GM19240 (cell line): ENCODE results near the gene HSPBP1.
A peak's percentile ranks its signal among the peaks of the same experiment; 100 is the strongest.

Experiments
- DNase-seq: peaks from one replicate; pipeline ENCODE4 v3.0.0; 2011; ENCODE audit warnings: low spot score; ENCODE audit not compliant: insufficient read length

Gene HSPBP1

DNA sequence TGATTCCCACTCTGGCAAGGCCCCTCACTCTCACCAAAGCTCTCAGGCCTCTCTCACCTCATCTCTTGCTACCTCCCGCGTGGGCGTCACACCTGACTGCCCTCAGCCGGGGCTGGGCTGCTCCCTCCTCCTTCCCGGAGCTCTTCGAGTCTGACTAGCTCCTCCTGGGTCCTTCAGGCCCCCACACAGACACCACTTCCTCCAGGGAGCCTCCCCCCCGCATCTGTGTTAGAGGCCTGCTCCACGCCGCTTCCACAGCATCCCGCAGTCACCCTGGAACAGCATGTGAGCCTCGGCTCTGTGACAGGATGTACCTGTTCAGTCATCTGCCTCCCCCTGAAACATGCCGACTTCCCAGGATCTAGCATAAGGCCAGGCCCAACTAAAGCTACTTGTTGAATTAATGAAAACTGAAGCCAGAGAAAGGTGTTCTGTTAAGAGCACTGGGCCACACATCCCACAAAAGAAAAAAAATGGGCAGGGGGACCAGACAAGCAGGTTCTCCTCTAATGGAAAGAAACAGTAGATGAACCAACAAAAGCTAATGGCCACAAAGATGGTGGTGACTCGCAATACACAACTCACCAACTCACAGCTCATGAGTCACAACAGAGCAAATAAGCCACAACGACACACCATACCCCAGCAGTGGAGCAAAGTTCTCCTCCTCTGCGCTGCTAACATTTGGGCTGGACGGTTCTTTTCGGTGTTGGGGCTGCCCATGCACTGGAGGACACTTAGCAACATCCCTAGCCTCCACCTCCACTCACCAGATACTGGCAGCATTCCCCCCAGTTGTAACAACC, 24.1 kb downstream of the HSPBP1 start:
- no peak for DNase-seq

DNA sequence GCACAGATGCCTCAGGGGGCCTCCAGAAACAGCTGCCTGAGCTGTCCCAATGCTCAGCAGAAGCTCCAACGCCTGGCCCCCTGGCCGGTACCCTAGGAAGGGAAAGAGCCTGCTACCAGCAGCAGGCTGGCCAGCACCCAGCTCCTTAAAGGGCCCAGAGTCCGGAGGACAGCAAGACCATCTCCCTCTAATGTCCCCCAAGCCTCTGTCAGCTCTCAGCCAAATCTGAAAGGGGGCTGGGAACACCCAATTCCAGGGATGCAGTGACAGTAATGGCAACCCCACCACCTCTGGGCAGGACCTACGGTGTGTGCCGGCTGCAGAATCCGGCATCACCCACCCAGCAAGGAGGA, 25.3 kb downstream of the HSPBP1 start:
- DNase-seq = no peak

DNA sequence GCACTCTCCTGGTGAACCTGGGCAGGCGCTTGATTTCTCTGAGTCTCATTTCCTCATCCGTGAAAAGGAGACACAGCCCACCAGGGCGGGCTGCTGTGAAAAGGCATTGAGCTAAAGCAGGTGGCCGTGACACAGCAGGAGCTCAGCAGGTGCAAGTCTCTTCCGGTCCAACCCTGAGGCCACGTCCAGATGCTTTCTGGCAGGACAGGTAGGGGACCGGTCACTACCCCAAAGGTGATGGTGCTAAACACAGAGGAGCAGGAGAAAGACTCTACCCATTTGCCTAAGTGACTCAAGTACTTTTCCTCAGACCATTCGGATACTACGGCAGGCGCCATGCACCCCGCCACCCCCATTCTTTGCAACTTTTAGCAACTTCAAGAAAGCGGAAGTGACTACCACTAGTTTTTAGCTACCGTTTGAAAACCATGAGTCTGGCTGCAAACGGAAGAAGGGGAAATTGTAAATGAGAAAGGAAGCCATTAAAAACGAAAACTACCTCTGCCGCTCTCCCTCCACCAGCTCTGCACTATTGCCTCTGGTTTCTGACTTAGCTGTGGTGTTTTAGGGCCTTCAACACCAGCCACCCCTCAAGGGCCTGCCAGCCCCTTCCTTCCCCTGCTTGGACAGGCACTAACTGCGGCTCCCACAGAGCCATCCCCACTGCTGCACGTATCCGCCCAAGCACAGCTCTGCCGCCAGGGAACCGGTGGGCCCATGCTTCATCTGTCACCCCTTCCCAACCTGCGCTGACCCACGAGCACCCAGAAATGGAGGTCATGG, 25.9 kb downstream of the HSPBP1 start:
- DNase-seq = peak; percentile 83

DNA sequence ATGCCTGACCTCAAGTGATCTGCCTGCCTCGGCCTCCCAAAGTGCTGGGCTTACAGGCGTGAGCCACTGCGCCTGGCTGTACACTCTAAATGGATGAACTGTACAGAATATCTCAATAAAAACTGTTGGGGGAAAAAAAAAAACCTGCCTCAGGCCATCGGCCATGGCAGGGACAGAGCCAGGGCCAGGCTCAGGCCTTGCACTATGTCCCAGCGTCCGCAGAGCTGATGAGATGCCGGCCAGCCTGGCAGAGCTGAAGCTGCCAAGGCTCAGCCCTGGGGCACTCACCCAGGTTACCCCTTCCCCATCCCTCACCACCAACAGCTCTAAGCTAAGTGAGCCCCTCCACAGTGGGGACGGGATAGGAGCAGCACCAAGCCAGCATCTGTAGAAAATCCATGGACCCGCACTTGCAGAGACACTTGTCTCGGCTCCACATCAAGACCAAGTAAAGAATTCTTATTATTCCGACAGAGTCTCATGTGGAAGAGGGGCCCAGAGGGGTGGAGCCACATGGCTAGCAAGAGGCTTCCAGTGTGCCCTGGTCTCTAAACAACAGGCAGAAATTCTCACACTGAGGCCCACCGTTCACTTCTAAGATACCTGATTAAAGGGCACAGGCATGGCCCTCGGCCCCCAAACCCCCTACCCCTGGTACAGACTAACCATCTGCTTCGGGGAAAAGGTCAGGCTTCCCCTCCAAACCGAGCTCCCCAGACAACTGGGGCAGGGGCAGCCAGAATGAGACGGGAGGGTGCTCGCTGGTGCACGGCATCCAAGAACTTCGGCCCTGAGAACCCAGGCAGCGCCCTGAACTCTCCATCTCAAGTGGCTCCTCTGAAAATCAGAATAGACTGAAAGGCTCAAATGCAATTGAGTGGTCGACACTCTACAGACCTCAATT, 26.9 kb downstream of the HSPBP1 start:
- no peak for DNase-seq

DNA sequence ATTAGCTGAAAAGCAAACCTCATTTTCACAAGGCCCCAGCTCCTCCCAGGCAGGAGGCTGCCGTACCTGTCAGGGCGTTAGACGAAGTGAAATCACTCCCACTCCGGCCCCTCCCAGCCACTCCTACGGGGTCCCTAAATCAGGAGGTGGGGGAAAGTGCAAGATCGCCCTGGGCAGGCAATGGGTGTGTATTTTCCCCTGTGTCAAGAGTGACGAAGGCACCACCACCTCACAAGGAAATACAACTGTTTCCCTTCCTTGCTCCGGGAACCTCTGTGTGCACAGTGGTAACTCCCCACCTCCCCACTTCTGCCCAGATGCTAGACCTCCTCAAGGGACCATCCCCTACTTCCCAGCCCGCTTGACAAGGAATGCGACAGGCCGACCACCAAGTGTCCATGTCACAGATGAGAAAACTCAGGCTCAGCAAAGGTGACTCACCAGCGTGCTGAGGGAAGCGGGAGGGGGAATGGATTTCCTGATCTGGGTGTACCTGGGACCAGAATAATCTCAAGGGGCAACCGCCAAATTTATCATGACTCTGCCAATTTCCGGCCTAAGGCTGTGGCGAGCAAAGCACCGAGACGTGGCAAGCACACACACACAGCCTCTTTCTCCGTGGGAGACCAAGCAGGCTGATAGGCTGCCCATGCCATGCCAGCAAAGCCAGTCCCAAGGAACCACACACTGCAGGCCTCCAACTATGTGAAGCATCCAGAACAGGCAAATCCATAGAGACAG, 28.4 kb downstream of the HSPBP1 start:
- DNase-seq = no peak

DNA sequence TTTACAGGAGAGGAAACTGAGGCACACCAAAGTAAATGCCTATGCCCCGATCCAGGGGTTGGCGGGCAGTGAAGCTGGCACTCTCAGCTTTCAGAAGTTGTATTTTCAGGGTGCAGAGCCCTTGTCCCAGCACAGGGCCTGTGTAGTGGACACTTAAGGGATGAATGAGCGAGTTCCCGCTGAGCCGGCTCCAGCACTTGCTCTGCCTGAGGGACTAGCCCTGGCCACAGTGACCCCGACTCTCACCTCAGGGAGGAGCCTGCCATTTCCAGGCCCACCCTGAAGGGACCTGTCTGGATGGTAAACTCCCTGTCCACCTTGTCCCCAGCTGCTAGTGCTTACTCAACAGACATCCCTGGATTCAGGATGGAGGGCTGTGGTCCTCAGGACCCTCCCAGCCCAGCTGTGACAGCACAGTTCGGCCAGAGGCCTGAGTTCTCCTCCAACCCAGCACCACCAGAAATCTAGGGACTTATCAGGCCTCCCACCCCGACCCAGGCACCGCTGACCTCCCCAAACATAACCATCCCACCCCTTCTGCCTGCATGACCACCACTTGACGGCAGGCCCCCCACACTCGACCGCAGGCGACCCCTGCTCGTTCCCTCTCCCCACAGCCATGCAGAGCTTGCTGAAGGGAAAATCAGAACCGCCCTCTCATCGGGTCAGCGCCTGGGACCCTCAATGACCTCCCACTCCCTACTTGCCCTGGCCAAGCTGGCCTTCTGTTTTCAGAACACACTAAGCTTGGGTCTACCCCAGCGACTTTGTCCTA, 29.5 kb downstream of the HSPBP1 start:
- no peak for DNase-seq

DNA sequence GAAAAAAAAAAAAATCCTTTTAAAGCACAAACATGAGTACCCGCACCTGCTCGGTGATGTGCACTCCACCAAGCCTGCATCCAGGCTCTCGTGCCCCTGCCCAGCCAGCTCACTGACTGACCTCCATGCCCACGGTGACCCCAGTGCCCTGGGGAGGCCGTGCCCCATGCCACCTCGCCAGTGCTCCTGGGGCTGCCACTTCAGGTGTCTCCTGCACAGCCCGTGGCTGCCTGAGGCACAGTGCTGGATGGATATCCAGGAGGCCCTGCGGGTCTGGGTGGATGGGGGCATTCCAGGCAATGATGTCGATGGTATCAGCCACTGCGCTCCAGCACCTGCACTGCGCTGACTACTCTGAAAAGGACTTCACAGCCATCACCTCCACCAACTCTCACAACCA, 30.1 kb downstream of the HSPBP1 start:
- no peak for DNase-seq

DNA sequence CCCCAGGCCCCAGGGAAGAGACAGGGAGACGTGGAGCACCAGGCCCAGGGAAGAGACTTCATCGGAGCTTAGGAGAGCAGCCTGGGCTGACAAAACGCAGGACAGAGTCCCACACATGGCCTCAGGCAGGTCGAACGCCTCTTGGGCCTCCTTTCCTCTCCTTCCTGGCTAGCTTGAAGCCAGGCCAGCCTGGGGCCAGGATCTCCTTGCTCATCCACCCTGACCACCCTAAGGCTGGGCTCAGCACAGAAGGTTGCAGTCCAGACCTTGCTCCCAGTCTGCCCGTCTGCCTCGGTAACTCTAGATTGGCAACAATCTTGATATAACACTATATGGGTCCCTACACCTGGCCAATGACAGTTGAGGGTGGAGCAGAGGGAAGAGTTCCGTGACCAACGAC, 31.2 kb downstream of the HSPBP1 start:
- no peak for DNase-seq

DNA sequence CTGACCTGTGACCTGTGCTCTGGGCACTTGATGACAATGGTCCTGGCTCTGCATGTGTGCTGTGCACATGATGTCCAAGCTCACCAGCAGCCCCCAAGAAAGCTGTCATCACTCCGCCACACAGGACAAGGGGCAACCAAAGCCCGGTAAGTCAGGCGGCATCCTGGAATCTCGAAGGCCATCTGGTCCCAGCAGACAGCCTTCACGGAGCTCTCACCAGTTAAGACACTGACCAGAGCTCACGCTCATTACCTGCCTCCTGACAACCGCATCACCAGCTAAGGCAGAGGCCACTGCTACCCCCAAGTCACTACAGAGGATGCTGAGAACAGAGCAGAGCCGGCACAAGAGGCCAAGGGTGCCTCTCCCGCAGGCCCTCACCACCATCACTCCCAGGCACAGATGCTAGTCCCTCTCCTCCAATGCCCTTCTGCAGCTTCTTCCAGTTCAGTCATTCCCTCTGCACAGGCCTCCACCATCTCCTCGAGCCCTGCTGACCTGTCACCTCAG, 31.7 kb downstream of the HSPBP1 start:
- DNase-seq = no peak

DNA sequence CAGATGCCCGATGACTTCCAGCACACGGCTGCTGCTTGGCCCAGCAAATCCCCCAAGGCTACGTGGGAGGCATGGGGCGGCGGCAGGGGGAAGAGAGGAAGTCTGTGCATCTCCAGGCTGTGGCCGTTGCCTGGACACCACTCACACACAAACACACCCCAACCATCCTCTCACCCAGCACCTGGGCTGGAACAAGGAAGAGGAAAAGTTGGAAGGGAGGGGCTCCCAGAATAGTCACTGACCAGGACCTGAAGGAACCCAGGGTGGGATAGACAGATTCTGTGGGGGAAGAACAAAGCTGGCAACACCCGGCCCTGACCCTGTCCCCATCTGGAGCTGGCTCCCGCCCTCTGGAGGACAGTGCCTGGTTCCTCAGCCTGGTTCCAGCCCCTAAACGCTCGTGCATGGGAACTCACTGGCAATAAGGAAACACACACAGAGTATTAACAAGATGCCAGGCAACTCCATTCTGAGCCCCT, 32.2 kb downstream of the HSPBP1 start:
- DNase-seq = no peak

DNA sequence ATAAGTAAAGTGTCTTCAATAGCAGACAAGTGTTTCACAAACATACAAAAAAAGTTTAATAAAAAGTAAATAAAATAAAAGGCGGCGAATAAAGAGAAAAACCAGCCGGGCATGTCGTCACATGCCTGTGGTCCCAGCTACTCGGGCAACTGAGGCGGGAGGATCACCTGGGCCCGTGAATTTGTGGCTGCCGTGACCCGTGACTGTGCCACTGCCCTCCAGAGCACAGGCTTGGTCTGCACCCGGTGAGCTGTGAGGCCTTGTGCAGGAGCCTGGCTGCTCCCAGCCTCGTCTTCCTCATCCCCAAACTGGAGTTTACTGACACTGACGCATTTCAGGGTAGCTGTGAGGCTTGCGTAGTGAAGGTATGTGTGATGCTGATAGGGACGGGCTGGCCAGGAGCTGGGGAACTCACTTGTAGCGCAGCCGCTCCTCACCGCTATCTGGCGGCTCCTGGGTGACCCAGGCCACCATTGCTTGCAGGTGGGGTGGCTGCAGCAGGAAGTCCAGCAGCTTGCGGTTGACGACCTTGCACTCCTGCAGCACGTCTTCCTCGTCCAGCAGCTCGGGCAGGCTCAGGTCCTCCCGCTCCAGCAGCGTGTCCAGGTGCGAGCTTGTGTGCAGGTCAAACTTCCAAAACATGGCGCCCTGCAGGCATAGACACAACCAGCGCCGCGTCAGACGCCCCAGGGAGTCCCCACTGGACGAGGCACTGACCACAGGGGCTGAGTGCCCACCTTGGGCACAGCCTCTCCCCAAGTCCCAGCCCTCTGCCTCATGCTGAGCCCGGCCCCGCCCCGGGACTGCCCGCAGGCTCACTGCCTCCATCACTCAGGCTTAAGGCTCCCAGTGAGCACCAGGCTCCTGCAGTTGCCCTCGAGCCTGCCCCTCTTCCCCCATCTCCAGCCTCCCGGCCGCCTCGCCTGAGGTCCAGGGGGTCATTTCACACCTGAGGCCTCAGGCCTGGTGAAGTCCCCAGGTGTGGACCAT, 33.2 kb downstream of the HSPBP1 start:
- DNase-seq = no peak

DNA sequence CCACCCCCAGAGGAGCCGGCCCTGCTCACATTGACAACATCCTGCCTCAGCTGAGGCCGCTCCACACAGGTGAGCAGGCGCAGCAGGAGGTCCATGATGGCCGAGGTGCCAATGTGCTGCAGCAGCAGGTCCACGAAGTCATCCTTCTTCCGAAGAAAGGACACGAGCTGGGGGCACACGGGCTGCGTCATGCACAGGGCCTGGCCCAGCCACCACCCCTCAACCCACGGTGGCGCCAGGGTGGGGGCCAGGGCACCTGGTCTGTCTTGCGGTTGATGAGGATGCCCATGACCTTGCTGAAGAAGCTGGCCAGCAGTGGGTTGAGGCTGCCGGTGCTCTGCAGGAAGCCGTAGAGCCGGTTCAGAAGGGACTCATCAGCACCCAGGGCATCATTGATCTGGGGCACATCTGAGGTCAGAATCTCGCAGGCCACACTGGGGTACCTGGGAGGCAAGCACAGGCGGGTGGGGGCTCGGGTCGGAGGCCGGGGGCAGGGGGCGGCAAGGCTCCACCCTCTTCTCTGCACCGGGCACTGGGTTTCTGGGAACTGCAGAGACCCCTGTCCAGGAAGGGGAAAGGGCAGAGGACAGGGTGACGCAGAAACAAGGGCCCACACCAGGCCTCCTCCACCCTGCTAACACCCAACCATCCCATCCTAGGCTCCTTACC, 34.5 kb downstream of the HSPBP1 start:
- DNase-seq = no peak

DNA sequence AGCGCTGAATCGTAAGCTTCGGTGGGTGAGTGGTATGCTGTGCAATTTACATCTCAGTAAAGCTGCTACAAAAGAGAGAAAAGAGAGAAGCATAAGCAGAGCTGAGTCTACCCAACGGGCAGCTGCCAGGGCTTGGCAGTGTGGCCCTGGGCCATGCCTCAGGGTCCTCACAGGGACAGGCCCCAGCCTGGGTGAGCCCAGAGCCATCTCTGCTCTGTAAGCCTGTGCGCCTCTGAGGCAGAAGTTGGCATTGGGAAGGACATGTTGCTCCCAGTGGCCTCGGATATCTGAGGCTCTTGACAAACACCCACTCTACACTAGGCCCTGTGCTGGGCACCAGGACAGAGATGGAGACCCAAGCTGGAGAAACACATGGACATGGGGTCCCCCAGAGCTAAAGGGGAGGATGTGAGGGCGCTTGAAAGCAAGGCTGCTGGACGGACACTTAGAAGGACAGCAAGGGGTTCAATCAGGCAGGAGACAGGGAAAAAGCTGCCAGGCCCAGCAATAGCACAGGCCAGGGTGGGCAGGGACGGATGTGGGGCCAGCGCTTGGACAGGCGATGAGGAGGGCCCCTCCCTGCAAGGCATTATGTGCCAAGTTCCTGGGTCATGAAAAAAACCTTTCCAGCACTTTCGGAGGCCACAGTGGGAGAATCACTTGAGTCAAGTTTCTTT, 35.8 kb downstream of the HSPBP1 start:
- no peak for DNase-seq

DNA sequence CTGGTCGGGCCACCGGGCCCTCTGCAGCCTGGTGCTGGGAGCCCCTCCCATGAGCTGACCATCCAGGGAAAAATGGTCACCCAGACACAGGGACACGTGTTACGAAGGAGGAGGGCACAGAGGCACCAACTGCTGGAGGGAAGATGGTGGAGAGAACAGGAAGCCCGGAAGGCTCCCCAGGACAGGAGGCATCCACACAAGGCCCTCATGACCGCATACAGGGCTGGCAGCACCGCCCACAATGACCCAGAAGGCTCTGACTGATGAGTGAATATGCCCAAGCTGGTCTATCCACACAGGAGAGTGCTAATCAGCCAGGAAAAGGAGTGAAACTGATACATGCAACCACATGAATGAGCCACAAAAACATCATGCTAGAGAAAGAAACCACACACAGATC, 37.4 kb downstream of the HSPBP1 start:
- no peak for DNase-seq

DNA sequence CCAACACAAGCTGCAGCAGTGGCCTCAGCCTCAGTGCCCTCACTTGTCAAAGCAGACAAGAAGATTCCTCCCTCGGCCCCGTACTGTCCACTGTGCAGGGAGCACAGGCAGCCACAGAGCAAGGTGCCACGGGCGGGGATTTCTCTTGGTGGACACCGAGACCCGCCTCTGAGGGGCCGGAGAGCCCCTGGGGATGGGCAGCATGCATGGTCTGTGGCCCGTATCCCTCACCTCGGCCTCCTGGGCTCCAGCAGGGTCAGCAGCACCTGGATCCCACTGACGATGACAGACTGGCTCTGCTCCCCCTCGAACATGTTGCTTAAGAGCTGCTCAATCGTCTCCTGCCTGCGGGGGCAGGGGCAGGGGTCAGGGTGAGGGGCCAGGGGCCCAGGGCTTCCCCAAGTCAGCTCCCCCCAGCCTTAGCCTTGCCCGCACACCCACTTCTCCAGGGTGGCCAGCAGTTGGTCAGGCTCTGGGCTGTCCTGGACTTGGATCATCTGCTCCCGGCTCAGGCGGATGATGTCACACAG, 37.9 kb downstream of the HSPBP1 start:
- no peak for DNase-seq

DNA sequence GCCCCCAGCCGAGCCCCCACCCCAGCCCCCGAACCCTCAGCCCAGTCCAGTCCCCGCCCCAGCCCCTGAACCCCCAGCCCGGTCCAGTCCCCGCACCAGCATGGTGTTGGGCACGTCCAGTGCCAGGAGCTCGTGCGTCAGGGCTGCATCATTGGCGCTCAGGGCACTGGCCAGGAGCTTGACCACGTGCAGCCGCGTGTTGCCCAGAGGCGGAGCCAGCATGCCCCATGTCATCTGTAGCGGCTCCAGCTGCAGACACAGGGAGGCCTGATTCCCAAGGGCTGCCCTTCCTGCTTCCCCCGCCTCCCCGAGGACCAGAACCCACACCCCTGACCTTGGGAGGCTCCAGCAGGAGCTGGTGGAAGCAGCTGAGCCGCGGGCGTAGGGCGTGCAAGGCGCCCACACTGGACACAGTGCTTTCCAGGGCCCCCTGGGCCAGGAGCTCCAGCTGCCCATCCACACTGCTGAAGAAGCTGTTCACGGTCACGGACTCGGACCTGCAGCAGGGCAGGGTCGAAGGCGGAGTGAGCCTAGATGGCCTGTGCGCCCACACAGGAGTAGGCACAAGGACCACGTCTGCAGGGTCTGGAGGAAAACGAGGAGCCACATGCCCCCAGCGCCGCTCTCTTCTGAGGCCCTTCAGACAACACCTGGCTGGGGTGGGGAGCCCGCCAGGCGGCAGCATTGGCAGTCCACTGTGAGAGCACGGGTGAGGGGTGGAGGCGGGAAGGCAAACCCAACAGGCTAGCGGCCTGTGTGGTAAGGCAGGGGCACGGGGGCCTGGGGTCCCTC, 38.6 kb downstream of the HSPBP1 start:
- DNase-seq = no peak

DNA sequence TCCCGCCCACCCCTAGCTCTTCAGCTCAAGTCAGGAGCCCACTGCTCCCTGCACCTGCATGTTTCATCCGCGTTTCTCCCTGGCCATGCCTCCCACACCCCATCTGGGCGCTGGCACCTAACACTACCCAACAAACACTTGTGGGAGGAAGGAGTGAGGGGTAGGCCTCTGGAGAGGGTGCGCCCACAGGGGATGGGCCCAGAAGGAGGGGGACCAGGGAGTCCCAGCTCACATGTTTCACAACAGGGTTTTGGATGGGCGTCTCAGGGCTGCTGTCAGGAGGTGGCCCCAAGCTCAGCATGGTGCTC, 39.2 kb downstream of the HSPBP1 start:
- DNase-seq = no peak
